ENCODE measurements around the gene BCOR.

Gene BCOR

DNA sequence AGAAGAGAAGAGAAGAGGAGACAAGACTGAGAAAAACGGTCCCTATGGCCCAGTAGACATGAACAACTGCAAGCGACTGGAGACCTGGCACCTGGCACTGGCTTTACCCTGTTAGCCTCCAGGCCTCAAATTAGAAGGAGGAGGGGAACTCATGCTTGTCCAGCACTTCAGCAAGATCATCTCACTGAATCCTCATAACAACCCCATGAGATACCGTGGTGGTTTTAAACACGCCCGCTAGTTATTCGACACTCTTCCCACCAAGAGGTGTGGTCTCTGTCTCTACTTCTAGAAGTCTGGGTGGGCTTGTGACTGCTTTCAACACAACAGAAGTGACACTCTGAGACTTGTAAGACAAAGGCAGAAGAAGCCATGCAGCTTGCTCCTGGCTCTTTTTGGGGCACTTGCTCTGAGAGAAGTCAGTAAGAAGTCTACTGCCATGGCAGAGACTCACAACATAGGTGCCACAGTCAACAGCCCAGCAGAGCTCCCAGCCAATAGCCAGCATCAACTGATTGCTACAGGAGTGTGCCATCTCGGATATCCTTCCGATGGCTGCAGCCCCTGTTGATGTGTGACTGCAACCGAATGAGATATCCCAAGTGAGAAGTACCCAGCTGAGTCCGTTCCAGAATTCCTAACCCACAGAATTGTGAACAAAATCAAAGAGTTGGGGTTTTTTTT is 34.0 kb upstream of the BCOR start:
- no peak overlapping the region for H3K27ac Mint-ChIP-seq (ENCODE audit: low read depth)

DNA sequence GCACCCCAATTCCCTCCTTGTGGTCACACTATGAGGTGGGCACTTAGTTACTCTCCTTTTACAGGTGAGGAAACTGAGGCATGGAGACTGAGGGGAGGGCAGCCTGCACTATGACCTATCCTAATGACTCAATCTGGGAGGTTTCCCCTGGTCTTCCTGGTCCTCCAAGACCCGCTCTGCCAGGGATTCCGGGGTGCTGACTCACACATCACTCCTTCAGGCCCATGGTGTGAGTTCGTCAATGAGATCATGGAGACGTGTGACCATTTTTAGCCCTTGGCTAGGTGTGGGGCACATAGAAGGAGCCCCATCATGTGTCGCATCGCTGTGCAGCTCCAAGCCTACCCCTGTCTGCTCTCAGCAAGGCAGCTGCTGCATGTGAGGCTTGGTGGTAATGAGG is 32.4 kb upstream of the BCOR start:
- DNase-seq (ENCODE audit: low spot score in 2 of 2) = no peak
- no peak for ATAC-seq (replicated peaks; ENCODE audit: extremely low read depth, poor library complexity, severe bottlenecking)
- Mint-ChIP-seq H3K27me3 (no peaks in the 10 kb centered on the region), H3K27ac (ENCODE audit: low read depth) (peak overlapping the region; percentile 41), H3K36me3 (ENCODE audit: insufficient read depth) (no peaks in the 10 kb centered on the region), H3K4me1 (peaks cover 5% of the 10 kb centered on the region), H3K9me3 (no peaks in the 10 kb centered on the region), H3K4me3 (no peak overlapping the region)

More for the DNA sequence above, 34.0 kb upstream of the BCOR start:
- no peak for ATAC-seq (replicated peaks; ENCODE audit: extremely low read depth, poor library complexity, severe bottlenecking)
- peaks cover 5% of the 10 kb centered on the region for H3K4me1 Mint-ChIP-seq
- no peak for DNase-seq (ENCODE audit: low spot score in 2 of 2)
- no peaks in the 10 kb centered on the region for H3K36me3 Mint-ChIP-seq (ENCODE audit: insufficient read depth)
- H3K27me3 Mint-ChIP-seq = no peaks in the 10 kb centered on the region
- no peak overlapping the region for H3K4me3 Mint-ChIP-seq
- H3K9me3 Mint-ChIP-seq = no peaks in the 10 kb centered on the region

DNA sequence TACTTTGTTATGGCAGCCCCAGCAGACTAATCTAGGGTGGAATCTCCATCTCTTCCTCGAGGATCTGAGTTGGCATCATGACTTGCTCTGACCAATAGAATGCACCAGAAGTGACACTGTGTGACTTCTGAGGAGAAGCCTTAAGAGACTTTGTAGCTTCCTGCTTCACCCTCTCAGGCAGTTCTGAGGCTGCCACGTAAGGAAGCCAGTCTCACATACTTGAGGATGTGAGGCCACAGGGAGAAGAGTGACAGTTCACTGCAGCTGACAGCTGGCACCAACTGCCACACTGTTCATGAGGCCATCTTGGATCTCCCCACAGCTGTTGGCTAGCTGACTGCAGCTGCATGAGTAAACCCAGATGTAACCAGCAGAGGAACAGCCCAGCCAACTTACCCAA is 29.3 kb upstream of the BCOR start:
- Mint-ChIP-seq H3K4me1 (peaks cover 5% of the 10 kb centered on the region), H3K27me3 (no peaks in the 10 kb centered on the region)
- ATAC-seq (replicated peaks; ENCODE audit: extremely low read depth, poor library complexity, severe bottlenecking) = peak; percentile 77

DNA sequence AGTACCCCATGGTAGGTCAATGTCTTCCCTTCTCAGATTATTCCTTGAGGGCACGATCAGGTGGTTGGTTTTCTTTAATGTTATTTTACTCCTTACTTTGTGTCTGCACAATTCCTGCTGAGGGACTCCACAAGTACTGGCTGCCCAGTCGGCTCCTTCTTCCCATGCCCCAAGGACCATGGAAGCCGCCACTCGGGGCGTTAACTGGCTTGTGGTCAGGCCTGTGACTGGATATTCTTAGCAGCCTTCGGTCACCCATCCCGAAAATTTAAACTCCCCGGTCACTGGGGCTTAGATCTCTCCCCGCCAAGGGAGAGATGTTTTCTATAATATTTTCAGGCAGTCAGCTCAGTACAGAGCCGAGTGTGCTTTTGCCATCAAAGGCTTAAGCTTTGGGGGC is 24.7 kb upstream of the BCOR start:
- ATAC-seq (replicated peaks; ENCODE audit: extremely low read depth, poor library complexity, severe bottlenecking) (no peak), DNase-seq (ENCODE audit: low spot score in 2 of 2) (no peak)
- H3K27ac Mint-ChIP-seq (ENCODE audit: low read depth) = no peak overlapping the region
- no peaks in the 10 kb centered on the region for H3K27me3 Mint-ChIP-seq
- no peak overlapping the region for H3K4me3 Mint-ChIP-seq
- no peaks in the 10 kb centered on the region for H3K9me3 Mint-ChIP-seq
- no peaks in the 10 kb centered on the region for H3K36me3 Mint-ChIP-seq (ENCODE audit: insufficient read depth)
- H3K4me1 Mint-ChIP-seq = peaks cover 5% of the 10 kb centered on the region

More for the DNA sequence above, 29.3 kb upstream of the BCOR start:
- Mint-ChIP-seq H3K9me3 (no peaks in the 10 kb centered on the region), H3K36me3 (ENCODE audit: insufficient read depth) (no peaks in the 10 kb centered on the region), H3K4me3 (no peak overlapping the region), H3K27ac (ENCODE audit: low read depth) (peak overlapping the region; percentile 18)
- DNase-seq (ENCODE audit: low spot score in 2 of 2) = no peak

DNA sequence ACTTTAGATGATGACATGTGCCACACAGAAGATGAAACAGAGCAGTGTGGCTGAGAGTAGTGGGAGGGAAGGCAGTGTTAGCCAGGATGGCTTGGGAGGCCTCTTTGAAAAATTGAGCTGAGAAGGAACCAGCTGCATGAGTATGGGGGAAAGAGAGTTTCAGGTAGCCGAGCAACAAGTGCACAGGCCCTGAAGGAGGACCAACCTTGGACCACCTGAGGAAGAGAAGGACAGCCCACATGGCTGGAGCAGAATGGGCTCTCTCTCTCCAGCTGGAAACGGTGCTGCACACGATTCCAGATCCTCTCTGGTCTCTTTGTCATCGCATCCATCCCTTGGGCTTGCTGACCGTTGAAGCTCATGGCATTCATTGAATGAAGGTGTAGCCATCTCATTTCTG is 23.9 kb upstream of the BCOR start:
- no peak overlapping the region for H3K4me3 Mint-ChIP-seq
- H3K36me3 Mint-ChIP-seq (ENCODE audit: insufficient read depth) = no peaks in the 10 kb centered on the region
- H3K4me1 Mint-ChIP-seq = no peaks in the 10 kb centered on the region
- no peak overlapping the region for H3K27ac Mint-ChIP-seq (ENCODE audit: low read depth)
- ATAC-seq (replicated peaks; ENCODE audit: extremely low read depth, poor library complexity, severe bottlenecking) (no peak), DNase-seq (ENCODE audit: low spot score in 2 of 2) (no peak)
- H3K27me3 Mint-ChIP-seq = no peaks in the 10 kb centered on the region
- no peaks in the 10 kb centered on the region for H3K9me3 Mint-ChIP-seq

DNA sequence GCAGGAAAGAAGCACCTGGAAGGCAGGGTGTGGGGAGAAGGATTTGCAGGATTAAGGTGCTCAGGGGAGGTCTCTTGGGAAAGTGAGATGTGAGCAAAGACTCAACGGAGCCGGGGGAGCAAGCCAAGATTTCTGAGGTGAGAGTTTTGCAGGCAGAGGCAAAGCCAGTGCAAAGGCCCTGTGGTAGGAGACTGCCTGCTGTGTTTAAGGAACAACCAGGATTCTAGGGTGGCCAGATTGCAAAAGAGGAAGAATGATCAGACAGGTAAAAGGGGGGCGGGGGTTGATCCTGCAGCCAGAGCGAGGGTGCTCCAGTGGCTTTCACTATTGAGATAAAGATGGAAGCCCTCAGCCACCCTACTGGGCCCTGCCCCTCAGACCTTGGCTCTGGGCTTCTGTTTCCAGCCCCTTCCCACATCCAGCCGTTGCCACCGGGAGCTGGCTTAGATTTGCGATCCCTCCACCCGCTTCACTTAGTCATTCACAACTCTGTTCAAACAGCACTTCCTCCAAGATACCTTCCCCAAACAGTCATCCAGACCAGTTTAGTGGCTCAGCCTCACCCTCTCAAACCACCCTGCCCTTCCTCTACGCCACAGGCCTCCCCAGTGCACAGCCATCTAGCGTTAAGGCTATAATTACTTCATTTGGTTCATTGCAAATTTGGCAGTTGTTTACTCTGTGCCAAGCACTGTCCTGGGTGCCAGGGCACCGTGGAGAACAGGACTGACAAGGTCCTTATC is 23.3 kb upstream of the BCOR start:
- Mint-ChIP-seq H3K27me3 (no peaks in the 10 kb centered on the region), H3K36me3 (ENCODE audit: insufficient read depth) (no peaks in the 10 kb centered on the region), H3K4me3 (no peak overlapping the region), H3K9me3 (no peaks in the 10 kb centered on the region), H3K4me1 (no peaks in the 10 kb centered on the region), H3K27ac (ENCODE audit: low read depth) (no peak overlapping the region)
- DNase-seq (ENCODE audit: low spot score in 2 of 2) (no peak), ATAC-seq (replicated peaks; ENCODE audit: extremely low read depth, poor library complexity, severe bottlenecking) (no peak)

DNA sequence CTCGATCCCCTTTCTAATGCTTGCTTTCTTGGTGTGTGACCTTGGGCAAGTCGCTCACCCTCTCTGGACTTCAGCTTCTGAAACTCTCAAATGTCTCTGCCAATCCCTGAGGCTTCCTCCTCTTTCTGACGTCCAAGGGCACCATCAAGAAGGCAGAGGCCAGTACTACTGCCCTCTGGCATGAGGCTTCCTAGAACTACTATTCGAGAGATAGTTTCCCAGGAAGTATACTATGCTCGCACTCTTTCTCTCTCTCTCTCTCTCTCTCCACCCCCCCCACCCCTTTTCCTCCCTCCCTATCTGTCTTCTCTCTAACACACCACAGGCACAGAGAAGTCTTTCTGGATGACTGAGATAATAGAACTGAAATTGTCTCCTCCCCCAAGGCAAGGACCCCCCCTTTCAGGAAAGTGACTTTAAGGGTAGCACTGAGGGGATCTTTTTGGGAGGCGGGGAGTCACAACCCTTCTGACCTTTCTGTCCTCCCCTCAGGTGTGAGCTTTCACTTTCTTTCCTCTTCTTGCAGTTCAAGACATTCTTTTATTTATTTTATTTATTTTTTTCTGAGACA is 20.0 kb upstream of the BCOR start:
- no peak for DNase-seq (ENCODE audit: low spot score in 2 of 2)
- H3K27ac Mint-ChIP-seq (ENCODE audit: low read depth) = no peak overlapping the region
- no peaks in the 10 kb centered on the region for H3K4me1 Mint-ChIP-seq
- no peak overlapping the region for H3K4me3 Mint-ChIP-seq
- no peaks in the 10 kb centered on the region for H3K9me3 Mint-ChIP-seq
- no peaks in the 10 kb centered on the region for H3K36me3 Mint-ChIP-seq (ENCODE audit: insufficient read depth)
- H3K27me3 Mint-ChIP-seq = no peaks in the 10 kb centered on the region
- ATAC-seq (replicated peaks; ENCODE audit: extremely low read depth, poor library complexity, severe bottlenecking) = no peak

DNA sequence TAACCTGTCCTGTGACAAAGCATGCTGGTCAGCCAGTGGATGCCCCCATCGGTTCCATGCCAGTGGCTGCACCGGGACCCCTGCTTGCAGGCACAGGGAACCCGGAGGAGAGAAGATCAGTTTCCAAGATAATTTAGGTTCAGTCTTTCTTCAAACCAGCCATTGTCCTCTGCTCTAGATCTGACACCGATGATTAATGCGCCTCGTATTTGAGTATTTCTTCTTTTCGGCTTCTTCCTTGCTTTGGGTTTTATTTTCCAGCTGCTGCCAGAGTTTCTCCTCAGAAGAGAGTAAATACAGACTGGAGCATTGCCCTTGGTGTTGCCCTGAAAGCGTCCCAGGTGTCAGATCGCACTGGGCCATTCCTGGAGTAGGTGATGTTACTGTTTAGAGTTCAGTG is 19.2 kb upstream of the BCOR start:
- Mint-ChIP-seq H3K36me3 (ENCODE audit: insufficient read depth) (no peaks in the 10 kb centered on the region), H3K4me3 (no peak overlapping the region), H3K27ac (ENCODE audit: low read depth) (no peak overlapping the region)

DNA sequence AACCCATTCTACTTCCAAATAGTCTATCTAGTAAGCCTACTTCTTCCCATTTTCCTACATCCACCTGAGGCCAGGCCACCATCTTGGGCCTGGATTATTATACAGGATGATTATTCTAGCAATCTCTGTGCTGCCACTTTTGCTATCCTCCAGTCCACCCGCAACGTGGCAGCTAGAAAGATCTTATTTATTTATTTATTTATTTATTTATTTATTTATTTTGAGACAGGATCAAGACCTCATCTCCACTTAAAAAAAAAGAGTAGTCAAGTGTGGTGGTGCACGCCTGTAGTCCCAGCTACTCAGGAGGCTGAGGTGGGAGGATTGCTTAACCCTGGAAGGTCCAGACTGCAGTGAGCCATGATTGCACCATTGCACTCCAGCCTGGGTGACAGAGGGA is 15.2 kb upstream of the BCOR start:
- DNase-seq (ENCODE audit: low spot score in 2 of 2) (no peak), ATAC-seq (replicated peaks; ENCODE audit: extremely low read depth, poor library complexity, severe bottlenecking) (no peak)
- H3K4me3 Mint-ChIP-seq = no peak overlapping the region
- peaks cover 6% of the 10 kb centered on the region for H3K4me1 Mint-ChIP-seq
- H3K27ac Mint-ChIP-seq (ENCODE audit: low read depth) = no peak overlapping the region
- no peaks in the 10 kb centered on the region for H3K9me3 Mint-ChIP-seq
- no peaks in the 10 kb centered on the region for H3K36me3 Mint-ChIP-seq (ENCODE audit: insufficient read depth)
- H3K27me3 Mint-ChIP-seq = no peaks in the 10 kb centered on the region

More for the DNA sequence above, 19.2 kb upstream of the BCOR start:
- DNase-seq (ENCODE audit: low spot score in 2 of 2) (no peak), ATAC-seq (replicated peaks; ENCODE audit: extremely low read depth, poor library complexity, severe bottlenecking) (no peak)
- Mint-ChIP-seq H3K27me3 (no peaks in the 10 kb centered on the region), H3K9me3 (no peaks in the 10 kb centered on the region), H3K4me1 (no peaks in the 10 kb centered on the region)

DNA sequence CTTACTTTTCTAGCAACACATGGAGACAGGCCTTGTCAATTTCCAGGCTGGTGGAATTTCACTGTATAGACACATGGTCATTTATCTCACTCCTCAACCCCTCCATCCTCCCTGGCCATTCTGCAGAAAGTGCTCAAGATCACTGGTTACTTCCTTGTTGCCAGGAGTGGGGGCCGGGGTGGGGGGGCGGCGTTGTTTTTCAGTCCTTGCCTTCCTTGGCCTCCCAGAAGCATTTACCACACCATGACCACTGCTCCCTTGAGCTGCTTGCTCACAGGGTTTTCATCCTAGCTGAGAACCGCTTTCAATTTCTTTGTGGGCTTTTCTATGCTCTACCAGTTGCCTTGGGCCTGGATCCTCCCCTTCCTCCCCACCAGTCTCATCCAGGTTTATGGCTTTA is 14.1 kb upstream of the BCOR start:
- no peaks in the 10 kb centered on the region for H3K27me3 Mint-ChIP-seq
- H3K27ac Mint-ChIP-seq (ENCODE audit: low read depth) = no peak overlapping the region
- no peak overlapping the region for H3K4me3 Mint-ChIP-seq
- peaks cover 6% of the 10 kb centered on the region for H3K4me1 Mint-ChIP-seq
- DNase-seq (ENCODE audit: low spot score in 2 of 2) = no peak
- H3K9me3 Mint-ChIP-seq = no peaks in the 10 kb centered on the region
- H3K36me3 Mint-ChIP-seq (ENCODE audit: insufficient read depth) = no peaks in the 10 kb centered on the region
- no peak for ATAC-seq (replicated peaks; ENCODE audit: extremely low read depth, poor library complexity, severe bottlenecking)

DNA sequence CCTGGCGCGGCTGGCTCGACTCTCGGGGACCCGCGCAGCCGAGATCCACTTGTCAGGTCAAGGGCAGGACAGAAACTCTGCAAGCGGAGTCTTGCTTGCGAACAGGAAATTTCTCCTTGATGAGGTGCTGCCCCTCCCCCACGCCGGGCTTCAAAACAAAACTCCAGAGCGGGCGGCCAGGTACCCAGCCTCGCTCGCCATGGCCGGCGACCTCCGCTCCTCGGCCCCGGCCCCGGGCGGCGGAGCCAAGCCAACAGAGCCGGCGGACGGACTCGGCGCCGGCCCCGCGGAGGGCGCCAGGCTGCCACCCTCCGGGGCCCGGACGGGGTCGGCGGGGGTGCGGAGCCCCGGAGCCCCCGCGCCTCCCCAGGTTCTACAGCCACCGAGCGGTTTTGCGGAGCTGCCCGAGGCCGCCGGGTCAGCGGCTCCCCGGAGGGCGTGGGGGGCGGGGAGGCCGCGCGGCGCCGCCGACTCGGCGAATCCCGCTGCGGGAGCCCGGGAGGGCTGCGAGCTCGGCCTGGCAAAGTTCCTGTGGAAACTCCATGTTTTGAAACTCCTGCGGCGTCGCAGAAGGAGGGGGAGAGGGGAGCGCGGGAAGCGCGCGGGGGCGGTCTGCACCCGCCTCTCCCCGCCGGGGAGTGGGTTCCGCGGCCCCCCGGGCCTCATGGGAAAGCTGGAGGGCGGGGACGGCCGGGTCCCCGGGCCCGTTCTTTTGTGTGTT is 11.7 kb upstream of the BCOR start:
- DNase-seq (ENCODE audit: low spot score in 2 of 2) (no peak), ATAC-seq (replicated peaks; ENCODE audit: extremely low read depth, poor library complexity, severe bottlenecking) (no peak)
- Mint-ChIP-seq H3K4me1 (peaks cover 6% of the 10 kb centered on the region), H3K4me3 (peak overlapping the region; percentile 41), H3K9me3 (no peaks in the 10 kb centered on the region), H3K27ac (ENCODE audit: low read depth) (no peak overlapping the region), H3K36me3 (ENCODE audit: insufficient read depth) (no peaks in the 10 kb centered on the region), H3K27me3 (no peaks in the 10 kb centered on the region)

DNA sequence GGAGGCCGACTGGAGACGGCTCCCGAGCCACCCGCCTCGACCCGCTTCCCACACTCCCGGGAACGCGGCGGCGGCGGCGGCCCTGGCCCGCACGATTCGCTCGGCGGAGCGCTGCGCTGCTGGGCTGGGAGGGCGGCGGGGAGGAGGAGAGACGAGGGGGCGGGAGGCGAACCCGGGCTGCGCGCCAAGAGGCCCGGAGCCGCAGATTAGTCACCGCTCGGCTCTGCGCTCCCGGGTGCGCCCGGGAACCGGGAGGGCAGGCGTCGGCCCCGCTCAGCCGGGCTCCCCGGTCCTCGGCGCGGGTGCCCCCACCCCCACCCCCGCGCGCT is 11.2 kb upstream of the BCOR start:
- H3K27me3 Mint-ChIP-seq = no peaks in the 10 kb centered on the region
- peak overlapping the region; percentile 41 for H3K4me3 Mint-ChIP-seq
- peaks cover 6% of the 10 kb centered on the region for H3K4me1 Mint-ChIP-seq
- ATAC-seq (replicated peaks; ENCODE audit: extremely low read depth, poor library complexity, severe bottlenecking) = peak; percentile 38
- no peaks in the 10 kb centered on the region for H3K9me3 Mint-ChIP-seq
- no peaks in the 10 kb centered on the region for H3K36me3 Mint-ChIP-seq (ENCODE audit: insufficient read depth)
- peak in 1 of 2 donors; percentile 21 for DNase-seq (ENCODE audit: low spot score in 2 of 2)
- no peak overlapping the region for H3K27ac Mint-ChIP-seq (ENCODE audit: low read depth)
